DOHH2 (cell line): ENCODE results near the gene CNN3.

ENCODE experiments used
- H3F3A ChIP-seq: fragments of 200-600 bp; sonication (generic), shearing (Covaris generic); 2 replicates; pipeline ENCODE4 v1.6.0; 2016; ENCODE audit warnings: antibody characterized with exemption, mild to moderate bottlenecking; ENCODE audit not compliant: control insufficient read depth, insufficient read depth
- H3K27ac ChIP-seq: fragments of 200-600 bp; sonication (generic); 2 replicates; pipeline ENCODE4 v1.5.1; 2014; ENCODE audit warnings: low read depth, mild to moderate bottlenecking, low read length, moderate library complexity
- H3K27me3 ChIP-seq: fragments of 200-600 bp; sonication (generic); 2 replicates; pipeline ENCODE4 v1.6.1; 2014; ENCODE audit warnings: mild to moderate bottlenecking, low read length, mixed read lengths; ENCODE audit not compliant: control insufficient read depth
- H3K36me3 ChIP-seq: fragments of 200-600 bp; sonication (generic); 2 replicates; pipeline ENCODE4 v1.6.1; 2014; ENCODE audit warnings: mild to moderate bottlenecking, low read length, moderate library complexity, mixed read lengths; ENCODE audit not compliant: control insufficient read depth
- H3K4me1 ChIP-seq: fragments of 200-600 bp; sonication (generic); 2 replicates; pipeline ENCODE4 v1.6.1; 2014; ENCODE audit warnings: mild to moderate bottlenecking, low read length, mixed read lengths; ENCODE audit not compliant: control insufficient read depth
- H3K4me2 ChIP-seq: fragments of 200-600 bp; sonication (generic); 2 replicates; pipeline ENCODE4 v1.6.0; 2014; ENCODE audit warnings: mild to moderate bottlenecking, low read length, moderate library complexity
- H3K4me3 ChIP-seq: fragments of 200-600 bp; sonication (generic); 2 replicates; pipeline ENCODE4 v1.5.1; 2014; ENCODE audit warnings: mild to moderate bottlenecking, low read length, mixed read lengths
- H3K79me2 ChIP-seq: fragments of 200-600 bp; sonication (generic); 2 replicates; pipeline ENCODE4 v1.6.1; 2014; ENCODE audit warnings: mild to moderate bottlenecking, low read length, mixed read lengths; ENCODE audit not compliant: control insufficient read depth
- H3K9me2 ChIP-seq: fragments of 200-600 bp; sonication (generic); replicated peaks from 2 replicates; pipeline ENCODE4 v1.6.1; 2014; ENCODE audit warnings: mild to moderate bottlenecking, low read length, mixed read lengths; ENCODE audit not compliant: control insufficient read depth
- H3K9me3 ChIP-seq: fragments of 200-600 bp; sonication (generic); 2 replicates; pipeline ENCODE4 v1.6.1; 2014; ENCODE audit warnings: antibody characterized with exemption, low read length, mixed read lengths; ENCODE audit not compliant: control insufficient read depth, insufficient read depth
- H4K20me1 ChIP-seq: fragments of 200-600 bp; sonication (generic); 2 replicates; pipeline ENCODE4 v1.6.0; 2014; ENCODE audit warnings: low read depth, mild to moderate bottlenecking, antibody characterized with exemption, low read length, moderate library complexity; ENCODE audit not compliant: control insufficient read depth, insufficient read depth
- EZH2phosphoT487 ChIP-seq: fragments of 200-600 bp; sonication (generic); IDR thresholded peaks from 2 replicates; pipeline ENCODE4 v1.6.1; 2017; ENCODE audit warnings: borderline replicate concordance, mild to moderate bottlenecking, antibody characterized with exemption, low read length, moderate library complexity, mixed read lengths
- TF ChIP-seq, protein P1 (sequence below): fragments of 200-600 bp; sonication (generic); IDR thresholded peaks from one replicate; pipeline ENCODE4 v1.5.1; 2014; ENCODE audit warnings: antibody characterized with exemption, mild to moderate bottlenecking, low read depth, low read length; ENCODE audit not compliant: poor library complexity, severe bottlenecking

CNN3 gene

DNA sequence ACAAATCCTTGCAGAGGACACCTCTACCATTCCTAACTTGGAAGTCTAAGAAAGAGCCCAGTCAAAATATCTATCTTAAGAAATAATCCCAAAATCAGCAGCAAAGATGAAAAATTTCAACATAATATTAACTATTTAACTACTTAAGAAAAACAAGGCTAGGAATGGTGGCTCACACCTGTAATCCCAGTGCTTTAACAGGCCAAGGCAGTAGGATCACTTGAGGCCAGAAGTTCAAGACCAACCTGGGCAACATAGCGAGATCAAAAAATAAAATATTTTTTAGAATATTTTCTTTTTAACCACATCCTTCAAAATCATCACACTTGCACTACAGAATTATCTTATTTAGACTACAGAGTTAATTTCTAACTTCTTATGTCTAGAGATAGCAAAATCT, 4.9 kb downstream of the CNN3 start:
- no peaks in the 10 kb centered on the region for H3K36me3 ChIP-seq
- no peaks in the 10 kb centered on the region for H3K9me3 ChIP-seq
- no peak for TF ChIP-seq EZH2phosphoT487
- TF ChIP-seq, protein P1, sequence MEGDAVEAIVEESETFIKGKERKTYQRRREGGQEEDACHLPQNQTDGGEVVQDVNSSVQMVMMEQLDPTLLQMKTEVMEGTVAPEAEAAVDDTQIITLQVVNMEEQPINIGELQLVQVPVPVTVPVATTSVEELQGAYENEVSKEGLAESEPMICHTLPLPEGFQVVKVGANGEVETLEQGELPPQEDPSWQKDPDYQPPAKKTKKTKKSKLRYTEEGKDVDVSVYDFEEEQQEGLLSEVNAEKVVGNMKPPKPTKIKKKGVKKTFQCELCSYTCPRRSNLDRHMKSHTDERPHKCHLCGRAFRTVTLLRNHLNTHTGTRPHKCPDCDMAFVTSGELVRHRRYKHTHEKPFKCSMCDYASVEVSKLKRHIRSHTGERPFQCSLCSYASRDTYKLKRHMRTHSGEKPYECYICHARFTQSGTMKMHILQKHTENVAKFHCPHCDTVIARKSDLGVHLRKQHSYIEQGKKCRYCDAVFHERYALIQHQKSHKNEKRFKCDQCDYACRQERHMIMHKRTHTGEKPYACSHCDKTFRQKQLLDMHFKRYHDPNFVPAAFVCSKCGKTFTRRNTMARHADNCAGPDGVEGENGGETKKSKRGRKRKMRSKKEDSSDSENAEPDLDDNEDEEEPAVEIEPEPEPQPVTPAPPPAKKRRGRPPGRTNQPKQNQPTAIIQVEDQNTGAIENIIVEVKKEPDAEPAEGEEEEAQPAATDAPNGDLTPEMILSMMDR, result no peak
- H3K27me3 ChIP-seq, result peaks cover 8% of the 10 kb centered on the region
- H3K4me3 ChIP-seq, result no peak overlapping the region
- H3K4me1 ChIP-seq, result peaks cover 6% of the 10 kb centered on the region
- H3K9me2 ChIP-seq, result no peaks in the 10 kb centered on the region
- no peaks in the 10 kb centered on the region for H3K79me2 ChIP-seq
- no peaks in the 10 kb centered on the region for H3F3A ChIP-seq
- no peaks in the 10 kb centered on the region for H4K20me1 ChIP-seq
- H3K4me2 ChIP-seq, result no peak overlapping the region
- H3K27ac ChIP-seq, result no peak overlapping the region

DNA sequence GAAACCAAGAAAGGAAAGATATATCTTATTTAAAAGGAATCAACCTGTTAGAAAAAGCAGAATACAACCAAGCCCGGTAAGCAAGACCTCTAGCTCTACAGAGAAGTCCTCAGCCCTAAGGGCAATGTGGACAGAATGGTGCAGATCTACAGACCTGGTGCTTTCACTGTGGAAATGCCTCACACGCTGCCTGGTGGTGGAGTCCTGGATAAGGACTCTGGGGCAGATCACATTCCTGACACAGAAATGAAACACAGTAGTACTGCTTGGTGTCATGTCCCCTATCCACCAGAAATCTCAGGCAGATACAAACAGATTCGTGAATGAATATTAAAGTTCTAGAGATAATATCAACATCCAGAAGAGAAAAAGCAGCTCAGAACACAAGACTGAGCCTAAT, 6.8 kb downstream of the CNN3 start:
- Histone ChIP-seq H3K4me3 (no peak overlapping the region), H3K4me1 (peaks cover under 1% of the 10 kb centered on the region), H3F3A (no peaks in the 10 kb centered on the region), H3K9me2 (no peaks in the 10 kb centered on the region), H3K79me2 (no peaks in the 10 kb centered on the region), H3K4me2 (no peak overlapping the region), H3K36me3 (no peaks in the 10 kb centered on the region), H4K20me1 (no peaks in the 10 kb centered on the region), H3K9me3 (no peaks in the 10 kb centered on the region), H3K27me3 (peaks cover 4% of the 10 kb centered on the region), H3K27ac (no peak overlapping the region)
- no peak for TF ChIP-seq EZH2phosphoT487
- TF ChIP-seq, protein P1, result no peak

DNA sequence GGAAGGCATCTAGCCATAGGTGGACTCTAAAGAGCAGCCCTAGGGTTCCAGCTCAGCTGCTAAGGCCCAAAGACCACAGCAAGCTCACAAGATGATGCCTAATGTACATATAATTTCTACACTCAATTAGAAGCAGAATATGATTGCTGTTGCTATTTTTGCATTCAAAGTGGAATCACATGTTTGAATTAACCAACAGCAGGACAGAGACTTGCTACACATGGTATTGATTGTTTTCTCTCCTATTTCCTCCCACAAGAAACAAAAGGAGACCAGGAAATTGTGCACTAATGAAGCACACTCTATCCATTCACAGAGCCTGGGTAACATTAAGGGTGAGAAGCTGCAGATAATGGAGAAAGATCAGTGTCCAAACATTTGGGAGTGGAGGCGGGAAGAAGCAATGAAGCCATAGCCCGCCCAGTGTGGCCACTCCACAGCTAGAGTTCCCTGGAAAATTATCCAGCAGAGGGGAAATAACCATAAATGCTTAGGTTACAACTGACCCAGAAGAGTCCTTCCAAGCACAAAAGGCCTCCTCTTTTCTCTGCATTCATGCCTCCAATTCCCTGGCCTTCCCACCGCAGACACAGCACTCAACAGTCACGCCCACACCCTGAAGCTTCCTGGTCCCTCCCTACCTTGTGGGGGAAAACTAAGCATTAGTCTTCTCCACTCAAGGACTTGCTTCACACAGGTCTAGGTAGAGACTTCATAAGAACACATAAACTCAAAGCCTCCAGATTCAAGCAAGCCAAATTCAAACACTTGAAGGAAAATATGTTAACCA, 7.5 kb downstream of the CNN3 start:
- Histone ChIP-seq H3K4me1 (no peaks in the 10 kb centered on the region), H3K4me3 (no peak overlapping the region), H3K9me2 (no peaks in the 10 kb centered on the region), H3K27ac (no peak overlapping the region), H3K79me2 (no peaks in the 10 kb centered on the region), H3K27me3 (peaks cover 3% of the 10 kb centered on the region), H3K4me2 (no peak overlapping the region), H4K20me1 (no peaks in the 10 kb centered on the region), H3F3A (no peaks in the 10 kb centered on the region), H3K9me3 (no peaks in the 10 kb centered on the region), H3K36me3 (no peaks in the 10 kb centered on the region)
- TF ChIP-seq EZH2phosphoT487, result no peak
- TF ChIP-seq, protein P1, result no peak
